ENCODE results near the gene NKG7.

DNA sequence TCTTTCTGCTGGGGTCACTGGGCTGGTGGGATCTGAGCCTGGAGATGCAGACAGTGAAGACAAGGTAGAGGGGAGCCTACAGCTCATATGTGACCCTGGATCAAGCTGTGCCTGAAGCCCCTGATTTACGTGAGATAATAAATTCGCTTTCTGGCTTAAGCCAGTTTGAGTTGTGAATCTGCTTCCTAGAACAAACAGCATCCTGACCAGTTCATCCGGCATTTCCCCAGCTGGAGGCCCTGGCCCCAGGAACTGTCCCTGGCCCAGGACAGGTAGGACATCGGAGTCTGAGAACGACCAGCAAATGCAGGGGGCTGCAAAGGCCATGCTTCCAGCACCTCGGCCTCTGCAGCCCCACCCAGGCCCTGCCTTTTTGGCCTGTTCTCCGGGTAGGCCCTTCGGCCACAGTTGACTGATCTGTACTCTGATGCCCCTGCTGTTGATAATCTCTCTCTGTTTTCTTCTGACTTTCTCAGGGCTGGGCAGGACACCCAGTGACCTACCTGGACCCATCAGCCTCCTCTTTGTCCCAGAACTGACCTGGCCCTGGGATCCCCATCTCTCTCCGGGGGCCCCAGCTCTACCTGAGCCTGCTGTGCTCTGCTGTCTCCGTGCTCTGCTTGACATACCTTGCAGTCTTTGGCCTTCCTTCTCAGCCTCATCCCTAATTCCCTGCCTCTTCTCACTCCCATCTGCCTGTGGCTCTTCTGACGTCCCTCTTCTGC, 21.0 kb downstream of the NKG7 start:
- TF ChIP-seq, protein P1, sequence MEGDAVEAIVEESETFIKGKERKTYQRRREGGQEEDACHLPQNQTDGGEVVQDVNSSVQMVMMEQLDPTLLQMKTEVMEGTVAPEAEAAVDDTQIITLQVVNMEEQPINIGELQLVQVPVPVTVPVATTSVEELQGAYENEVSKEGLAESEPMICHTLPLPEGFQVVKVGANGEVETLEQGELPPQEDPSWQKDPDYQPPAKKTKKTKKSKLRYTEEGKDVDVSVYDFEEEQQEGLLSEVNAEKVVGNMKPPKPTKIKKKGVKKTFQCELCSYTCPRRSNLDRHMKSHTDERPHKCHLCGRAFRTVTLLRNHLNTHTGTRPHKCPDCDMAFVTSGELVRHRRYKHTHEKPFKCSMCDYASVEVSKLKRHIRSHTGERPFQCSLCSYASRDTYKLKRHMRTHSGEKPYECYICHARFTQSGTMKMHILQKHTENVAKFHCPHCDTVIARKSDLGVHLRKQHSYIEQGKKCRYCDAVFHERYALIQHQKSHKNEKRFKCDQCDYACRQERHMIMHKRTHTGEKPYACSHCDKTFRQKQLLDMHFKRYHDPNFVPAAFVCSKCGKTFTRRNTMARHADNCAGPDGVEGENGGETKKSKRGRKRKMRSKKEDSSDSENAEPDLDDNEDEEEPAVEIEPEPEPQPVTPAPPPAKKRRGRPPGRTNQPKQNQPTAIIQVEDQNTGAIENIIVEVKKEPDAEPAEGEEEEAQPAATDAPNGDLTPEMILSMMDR (IDR thresholded peaks at IDR 0.05; ENCODE audit: low read depth, low read length, missing input control) = no peak
- TF ChIP-seq, protein P2, sequence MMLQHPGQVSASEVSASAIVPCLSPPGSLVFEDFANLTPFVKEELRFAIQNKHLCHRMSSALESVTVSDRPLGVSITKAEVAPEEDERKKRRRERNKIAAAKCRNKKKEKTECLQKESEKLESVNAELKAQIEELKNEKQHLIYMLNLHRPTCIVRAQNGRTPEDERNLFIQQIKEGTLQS (IDR thresholded peaks at IDR 0.05) = no peak
- TF ChIP-seq RAD21 (IDR thresholded peaks at IDR 0.05) = no peak
